HG02678 (cell line): ENCODE data around the gene PTPRA.
"Not testable (repeated sequence)": the region's sequence is repeated elsewhere in the genome, so short reads cannot be mapped to it uniquely, and the experiment has no call there.

Experiments used
- ATAC-seq: cut with Tn5 transposase; IDR thresholded peaks from one replicate; pipeline ENCODE4 v1.9.1; 2021; ENCODE audit warnings: mild to moderate bottlenecking, moderate library complexity; ENCODE audit not compliant: unreplicated experiment

The PTPRA gene

DNA sequence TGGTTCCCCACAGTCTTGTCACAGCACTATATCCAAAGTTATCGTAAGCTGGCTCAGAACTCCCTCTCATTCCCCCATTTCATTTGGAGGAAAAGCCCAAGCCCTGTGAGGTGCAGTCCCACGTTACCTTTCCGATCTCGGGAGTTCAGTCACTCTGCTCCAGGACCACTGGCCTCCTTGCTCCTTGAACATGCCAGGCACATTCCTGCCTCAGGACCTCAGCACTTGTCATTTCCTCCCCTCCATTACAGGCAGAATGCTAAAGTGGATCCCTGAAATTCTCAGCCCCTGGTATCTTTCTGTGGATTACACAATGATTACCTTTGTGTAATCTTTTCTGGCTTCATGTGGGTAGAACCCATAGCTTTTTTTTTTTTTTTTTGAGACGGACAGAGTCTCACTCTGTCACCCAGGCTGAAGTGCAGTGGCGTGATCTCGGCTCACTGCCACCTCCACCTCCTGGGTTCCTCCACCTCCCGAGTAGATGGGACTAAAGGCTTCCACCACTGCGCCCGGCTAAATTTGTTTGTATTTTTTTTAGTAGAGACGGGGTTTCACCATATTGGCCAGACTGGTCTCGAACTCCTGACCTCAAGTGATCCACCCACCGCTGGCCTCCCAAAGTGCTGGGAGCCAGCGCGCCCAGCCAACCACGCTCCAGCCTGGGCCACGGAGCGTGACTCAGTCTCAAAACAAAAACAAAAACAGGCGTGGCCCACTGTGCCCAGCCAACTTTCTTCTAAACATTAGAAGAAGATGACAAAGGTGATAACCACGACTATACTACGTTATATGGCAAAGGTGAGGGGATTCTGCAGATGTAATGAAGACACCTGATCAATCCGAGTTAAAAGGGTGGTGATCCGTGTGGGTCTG, 194.1 kb downstream of the PTPRA start:
- ATAC-seq = no peak

DNA sequence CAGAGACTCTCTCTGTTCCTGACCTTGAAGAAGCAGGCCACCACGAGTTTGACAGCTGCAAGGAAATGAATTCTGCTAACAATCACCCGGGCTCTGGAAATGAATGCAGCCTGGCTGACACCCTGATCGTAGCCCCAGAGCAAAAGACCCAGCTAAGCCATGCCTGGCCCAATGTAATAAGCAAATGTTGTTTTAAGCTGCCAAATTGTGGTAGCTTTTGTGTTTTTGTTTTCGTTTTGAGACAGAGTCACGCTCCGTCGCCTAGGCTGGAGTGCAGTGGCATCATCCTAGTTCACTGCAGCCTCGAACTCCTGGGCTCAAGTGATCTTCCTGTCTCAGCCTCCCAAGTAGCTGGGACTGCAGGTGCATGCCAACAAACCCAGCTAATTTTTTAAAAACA, 194.8 kb downstream of the PTPRA start:
- ATAC-seq = no peak

DNA sequence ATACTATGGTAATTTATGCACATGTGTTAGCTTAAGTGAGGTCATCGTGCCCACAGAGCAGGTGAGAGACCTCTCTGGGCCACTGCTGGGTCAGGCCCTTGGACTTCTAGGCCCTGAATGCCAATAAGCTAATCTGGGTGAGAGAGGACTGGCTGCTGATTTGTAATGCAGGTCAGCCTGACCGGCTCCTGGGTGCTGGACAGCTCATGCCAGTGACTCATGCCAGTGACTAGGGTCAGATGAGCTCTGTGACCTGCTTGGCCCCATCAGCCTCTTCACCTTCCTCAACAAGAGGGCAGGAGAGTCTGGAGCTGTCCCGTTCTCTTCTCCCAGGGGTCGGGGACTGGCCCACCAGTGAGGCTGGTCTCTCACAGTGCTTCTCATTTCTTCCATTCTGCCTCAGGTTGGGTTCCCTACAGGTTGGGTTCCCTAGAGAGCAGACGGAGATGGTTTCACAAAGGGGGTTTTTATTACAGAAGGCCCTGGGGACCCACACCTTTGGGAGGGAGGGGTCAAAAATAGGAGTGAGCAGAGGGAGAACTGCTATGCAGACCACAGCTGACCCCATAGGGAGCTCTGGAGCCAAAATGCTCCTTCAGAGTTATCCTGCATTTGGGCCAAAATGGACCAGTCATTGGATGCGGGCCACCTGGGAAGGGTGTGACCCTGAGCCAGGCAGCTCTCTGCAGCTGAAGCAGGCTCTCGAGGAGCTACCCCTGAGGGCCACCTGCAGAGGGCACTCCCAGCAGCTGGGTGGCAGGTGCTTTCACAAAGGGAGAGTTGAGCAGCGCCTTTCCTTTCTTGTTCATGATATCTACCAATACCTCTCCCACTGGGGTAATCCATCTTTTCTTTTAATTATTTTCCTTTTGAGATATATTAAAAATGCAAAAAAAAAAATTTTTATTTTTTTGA, 196.0 kb downstream of the PTPRA start:
- ATAC-seq = no peak

DNA sequence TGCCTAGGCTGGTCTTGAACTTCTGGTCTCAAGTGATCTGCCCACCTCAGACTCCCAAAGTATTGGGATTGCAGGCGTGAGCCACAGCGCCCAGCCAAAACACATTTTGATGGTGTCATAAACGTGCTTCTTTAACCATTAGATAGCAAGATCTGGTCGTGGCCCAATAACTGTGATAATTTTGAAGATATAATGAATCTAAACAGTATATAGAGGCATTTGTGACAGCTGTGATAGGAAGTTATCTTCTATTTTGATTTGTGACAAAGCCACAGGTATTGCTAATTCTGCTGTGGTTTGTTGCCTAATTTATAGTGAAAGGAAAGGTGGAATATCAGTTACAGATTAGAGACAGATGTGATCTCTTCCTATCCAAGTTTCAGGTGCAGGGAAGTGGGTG, 197.4 kb downstream of the PTPRA start:
- no peak for ATAC-seq

DNA sequence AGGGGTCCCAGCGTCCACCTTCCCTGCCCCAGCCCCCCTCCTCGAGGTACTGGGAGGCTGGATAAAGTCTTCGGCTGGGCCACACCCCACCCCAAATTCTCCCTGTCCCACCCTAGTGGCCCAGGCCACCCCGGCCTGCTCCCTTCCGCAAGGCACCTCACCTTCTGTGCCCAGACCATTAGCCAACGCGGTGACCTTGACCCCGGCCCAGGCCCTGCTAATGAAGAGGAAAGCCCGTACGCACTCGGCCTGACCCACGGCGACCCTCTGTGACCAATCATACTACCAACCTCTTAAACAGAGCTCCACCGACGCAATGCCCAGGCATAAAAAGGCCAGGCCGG, 198.0 kb downstream of the PTPRA start:
- no peak for ATAC-seq

DNA sequence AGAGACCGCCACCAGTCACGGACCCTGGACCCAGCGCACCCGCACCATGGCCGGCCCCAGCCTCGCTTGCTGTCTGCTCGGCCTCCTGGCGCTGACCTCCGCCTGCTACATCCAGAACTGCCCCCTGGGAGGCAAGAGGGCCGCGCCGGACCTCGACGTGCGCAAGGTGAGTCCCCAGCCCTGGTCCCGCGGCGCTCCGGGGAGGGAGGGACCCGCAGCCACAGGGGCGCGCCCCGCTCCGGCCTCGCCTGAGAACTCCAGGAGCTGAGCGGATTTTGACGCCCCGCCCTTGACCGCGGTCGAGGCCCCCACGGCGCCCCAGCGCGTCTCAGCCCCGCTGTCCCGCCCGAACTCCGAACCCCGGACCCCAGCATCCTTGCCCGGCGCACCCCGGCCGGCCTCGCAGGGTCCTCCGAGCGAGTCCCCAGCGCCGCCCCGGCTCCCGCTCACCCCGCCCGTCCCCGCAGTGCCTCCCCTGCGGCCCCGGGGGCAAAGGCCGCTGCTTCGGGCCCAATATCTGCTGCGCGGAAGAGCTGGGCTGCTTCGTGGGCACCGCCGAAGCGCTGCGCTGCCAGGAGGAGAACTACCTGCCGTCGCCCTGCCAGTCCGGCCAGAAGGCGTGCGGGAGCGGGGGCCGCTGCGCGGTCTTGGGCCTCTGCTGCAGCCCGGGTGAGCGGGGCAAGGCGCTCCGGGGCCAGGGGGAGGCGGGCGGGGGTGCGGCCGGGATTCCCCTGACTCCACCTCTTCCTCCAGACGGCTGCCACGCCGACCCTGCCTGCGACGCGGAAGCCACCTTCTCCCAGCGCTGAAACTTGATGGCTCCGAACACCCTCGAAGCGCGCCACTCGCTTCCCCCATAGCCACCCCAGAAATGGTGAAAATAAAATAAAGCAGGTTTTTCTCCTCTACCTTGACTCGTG, 198.6 kb downstream of the PTPRA start, which contains the start of gene OXT:
TSS of gene OXT (plus strand) at position 11 of the 920 bp plus-strand sequence. CDS start at position 47, 36 bp downstream.
- ATAC-seq = no peak

DNA sequence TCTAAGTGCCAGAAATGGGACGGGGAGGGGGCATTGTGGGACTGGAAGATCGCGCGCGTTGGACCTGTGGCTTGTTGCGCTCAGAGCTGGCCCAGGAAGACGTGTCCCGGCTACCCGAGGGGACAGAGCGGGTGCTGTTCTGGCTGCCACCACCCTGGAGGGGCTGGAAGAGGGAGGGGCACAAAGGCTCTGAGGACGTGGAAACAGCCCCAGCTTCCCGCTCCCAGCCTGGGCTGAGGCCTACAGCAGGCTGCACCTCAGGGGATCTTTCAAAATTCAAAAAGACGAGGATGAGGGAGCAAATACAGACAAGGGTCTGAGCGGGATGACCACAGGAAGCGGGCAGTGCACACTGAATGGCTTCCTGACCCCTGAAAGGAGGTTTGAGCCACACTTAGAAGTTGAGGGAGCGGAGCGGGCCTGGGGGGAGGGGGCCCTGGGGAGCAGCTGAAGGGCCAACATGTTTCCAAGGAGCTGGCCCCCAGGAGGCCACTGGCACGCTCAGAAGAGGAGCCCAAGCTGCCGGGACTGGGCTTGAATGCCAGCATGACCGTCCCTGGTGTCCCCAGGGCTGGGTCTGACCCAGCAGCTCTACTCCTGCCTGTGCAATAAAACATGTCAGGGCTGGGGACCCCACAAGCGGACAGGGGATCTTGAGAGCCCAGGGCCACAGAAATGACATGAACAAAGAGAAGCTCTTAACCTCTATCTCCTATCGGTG, 199.4 kb downstream of the PTPRA start:
- ATAC-seq = no peak

DNA sequence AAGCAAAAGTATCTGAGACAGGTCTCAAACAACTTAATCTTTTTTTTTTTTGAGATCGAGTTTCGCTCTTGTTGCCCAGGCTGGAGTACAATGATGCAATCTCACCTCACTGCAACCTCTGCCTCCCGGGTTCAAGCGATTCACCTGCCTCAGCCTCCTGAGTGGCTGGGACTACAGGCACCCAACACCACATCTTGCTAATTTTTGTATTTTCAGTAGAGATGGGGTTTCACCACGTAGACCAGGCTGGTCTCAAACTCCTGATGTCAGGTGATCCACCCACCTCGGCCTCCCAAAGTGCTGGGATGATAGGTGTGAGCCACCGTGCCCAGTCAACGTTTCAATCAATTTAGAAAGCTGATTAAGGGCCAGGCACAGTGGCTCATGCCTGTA, 200.0 kb downstream of the PTPRA start:
- ATAC-seq = not testable (repeated sequence)

DNA sequence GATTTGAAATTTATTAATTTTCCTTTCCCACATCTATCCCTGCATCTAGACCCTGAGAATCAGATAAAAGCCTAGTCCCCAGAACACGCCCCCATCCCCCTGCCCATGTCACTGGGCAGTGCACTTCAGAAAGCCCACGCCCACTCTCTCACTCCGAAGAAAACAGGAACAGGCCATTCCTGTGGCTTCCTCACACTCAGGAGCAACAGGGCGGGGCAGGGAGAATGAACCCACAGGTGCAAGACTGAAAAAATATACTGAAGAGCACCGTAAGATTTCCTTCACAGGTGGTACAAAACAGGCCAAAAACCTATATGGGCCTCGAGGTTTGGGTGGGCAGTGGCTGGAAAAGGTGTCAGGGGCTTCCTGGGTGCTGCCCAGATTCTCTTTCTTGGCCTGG, 201.5 kb downstream of the PTPRA start:
- ATAC-seq = no peak

DNA sequence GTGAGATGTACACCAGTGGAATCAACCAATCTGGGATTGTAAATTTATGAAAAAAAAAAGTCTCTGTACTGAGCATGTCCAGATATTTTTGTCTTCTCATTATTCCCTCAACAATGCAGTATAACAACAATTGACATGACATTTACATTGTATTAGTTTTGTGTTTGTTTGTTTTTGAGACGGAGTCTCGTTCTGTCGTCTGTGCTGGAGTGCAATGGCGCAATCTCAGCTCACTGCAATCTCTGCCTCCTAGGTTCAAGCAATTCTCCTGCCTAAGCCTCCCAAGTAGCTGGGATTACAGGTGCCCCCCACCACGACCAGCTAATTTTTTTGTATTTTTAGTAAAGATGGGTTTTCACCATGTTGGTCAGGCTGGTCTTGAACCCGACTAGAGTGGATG, 202.0 kb downstream of the PTPRA start:
- ATAC-seq = not testable (repeated sequence)

DNA sequence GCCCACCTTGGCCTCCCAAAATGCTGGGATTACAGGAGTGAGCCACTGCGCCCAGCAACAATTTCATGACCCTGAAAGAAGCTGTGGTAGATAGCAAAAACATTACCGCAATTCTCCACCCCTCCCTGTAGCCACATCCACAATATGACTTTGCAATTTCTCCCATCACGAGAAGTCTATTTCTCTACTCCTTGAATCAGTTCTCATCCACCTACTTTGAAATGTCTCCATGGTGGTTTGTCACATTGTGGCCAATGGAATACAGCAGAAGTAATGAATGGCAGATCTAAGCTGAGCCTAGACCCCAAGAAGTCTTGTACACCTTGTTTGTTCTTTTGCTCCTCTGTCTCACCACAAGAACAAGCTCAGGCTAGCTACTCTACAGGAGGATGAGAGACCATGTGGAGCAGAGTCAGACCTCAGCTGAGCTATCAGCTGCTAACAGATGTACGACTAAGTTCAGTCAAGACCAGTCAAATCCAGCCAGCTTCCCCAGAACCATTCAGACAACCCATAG, 204.4 kb downstream of the PTPRA start:
- ATAC-seq = no peak

DNA sequence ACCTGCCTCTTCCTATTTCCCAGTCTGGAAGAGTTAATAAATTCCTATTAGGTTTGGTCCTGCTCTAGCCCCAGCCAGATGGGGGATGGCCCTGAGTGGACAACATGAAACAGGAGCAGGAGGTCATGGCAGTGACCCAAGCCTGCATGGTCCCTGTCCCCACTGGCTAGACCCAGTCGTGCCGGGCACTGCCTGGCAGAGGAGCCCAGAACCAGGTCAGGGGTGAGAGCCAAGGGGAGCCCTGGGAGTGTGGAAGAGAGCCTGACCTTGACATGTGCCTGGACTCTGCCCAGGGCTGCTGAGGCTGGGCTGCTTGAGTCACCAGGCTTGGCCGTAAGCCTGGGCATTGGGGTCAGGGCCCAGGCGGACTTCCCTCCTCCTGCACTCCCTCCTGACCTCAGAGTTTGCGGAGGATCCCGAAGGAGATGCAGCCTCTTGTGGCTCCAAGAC, 207.7 kb downstream of the PTPRA start:
- ATAC-seq = no peak

DNA sequence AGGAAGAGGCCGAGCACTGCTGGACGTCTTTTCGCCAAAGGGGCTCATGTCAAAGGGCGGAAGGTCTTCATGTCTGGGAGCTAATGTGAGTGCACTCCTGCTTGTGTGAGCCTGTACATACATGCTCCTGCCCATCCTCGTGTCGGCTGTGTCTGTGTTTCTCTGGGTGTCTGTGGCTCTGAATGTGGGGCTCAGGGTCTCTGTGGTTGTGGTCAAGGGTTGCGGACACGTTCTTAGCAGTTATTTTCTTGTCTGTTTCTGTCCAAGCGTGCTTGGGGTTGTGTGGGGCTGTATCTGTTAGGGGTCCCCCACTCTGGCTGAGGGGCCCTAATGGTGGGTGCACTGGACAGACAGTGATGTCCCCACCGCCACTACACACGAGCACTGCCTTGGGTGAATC, 208.4 kb downstream of the PTPRA start:
- ATAC-seq = no peak

DNA sequence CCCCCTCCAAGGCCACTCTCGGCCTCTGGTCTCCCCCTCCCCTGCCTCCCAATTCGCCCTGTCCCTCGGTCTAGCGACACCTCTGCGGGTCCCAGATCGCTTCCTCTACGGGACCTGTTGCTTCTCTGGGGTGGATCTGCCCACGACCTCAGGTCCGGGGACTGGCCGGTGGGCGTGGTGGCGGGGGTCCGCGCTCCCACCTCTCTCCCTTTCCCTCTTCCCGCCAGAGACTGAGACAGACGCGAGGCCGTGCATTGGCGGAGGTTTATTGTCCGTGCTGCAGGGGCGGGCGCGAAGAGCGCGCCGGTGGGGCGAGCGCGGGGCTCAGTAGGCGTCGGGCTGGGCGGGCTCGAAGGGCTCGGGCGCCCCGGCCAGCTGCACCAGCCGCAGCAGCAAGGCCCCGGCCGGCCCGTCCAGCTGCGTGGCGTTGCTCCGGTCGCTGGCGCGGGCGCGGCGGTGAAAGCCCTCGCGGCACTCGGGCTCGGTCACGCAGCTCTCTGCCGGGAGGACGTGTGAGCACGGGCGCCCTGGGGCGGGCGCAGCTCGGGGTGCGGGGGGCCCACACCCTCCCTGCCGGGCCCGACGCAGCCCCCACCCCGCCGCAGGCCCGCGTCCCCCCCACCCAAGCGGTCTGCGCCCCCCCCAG, 209.1 kb downstream of the PTPRA start:
- ATAC-seq = no peak

DNA sequence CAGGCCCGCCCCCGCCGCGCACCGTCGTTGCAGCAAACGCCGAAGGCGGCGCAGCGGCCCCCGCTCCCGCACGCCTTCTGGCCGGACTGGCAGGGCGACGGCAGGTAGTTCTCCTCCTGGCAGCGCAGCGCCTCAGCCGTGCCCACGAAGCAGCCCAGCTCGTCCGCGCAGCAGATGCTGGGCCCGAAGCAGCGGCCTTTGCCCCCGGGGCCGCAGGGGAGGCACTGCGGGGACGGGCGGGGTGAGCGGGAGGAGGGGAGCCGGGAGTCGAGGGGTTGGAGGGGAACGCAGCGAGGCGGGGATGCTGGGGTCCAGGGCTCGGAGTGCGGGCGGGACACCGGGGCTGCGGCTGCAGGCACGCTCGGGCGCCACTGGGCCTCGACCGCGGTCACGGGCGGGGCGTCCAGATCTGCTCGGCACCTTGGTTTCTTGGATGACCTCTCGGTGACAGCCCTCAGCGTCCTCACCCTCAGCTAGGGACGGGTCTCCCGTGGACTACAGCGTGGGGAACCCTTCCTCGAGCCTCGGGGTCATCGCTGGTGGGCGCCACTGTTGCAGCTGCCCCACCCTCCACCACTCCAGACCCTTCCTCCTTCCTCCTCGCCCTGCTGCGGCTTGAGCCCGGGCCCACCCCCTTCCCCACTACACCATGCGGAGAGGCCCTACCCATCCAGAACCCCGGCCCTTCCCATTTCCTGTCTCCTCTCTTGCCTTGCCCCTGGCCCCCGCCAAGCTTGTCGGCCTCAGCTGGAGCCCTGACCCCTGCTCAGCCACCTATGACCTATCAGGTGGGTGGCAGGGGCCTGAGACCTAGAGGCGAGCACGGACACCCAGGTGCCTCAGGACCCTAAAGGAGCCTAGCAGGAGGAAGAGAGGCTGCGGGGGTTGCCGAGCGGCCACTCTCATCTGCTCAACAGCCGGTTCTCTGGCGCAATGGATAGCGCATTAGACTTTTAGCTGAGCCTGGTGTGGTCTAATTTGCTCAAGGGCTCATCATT, 210.0 kb downstream of the PTPRA start:
- ATAC-seq = no peak

DNA sequence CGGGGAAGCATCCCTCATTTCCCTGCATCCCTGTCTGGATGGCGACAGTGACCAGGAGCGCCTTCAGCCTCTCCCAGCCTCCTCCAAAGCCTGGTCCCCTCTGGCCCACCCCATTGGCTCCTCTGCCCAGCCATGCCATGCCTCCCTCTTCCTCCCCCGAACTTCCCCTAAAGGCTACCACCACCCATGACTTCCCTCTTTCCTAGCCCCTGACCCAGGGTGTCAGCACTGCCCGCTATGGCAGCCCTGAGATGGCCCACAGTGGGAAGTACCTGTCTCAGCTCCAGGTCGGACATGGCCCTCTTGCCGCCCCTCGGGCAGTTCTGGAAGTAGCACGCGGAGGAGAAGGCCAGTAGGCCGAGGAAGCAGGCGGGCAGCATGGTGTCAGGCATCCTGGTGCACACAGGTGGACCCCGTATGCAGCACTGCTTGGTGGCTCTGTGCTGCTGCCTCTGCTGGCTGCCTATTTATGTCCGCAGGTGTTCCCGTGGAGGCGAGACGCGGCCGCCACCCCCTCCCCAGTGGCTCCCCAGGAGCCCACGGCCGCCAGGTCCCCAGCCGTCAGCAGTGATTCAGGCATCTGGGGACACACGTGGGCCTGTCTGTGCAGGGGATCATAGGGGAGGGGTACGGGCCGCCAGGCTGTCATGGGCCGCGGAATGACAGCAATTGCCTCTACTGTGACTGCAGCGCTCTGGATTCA, 211.2 kb downstream of the PTPRA start, which contains the start of gene AVP:
TSS of gene AVP (minus strand) at position 442 of the 703 bp plus-strand sequence. CDS start at position 392, 50 bp downstream.
- ATAC-seq = no peak

DNA sequence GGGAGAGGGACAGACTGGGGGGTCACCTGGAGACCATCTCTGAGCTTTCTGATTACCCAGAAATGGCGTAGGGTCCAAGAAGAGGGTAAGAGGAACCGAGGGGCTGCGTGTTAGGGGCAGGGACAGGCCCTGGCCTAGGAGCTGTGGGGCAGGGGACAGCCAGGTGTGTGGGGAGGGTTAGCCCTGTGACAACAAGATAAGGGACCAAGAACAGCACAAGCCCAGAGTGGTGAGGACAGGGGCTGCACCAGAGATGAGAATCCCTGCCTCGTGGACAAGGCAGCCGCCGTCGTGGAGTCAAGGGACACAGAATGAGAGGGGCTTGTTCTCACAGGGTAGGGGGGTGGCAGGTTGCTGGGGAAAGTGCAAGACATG, 211.7 kb downstream of the PTPRA start:
- ATAC-seq = no peak
